HFF-Myc (cell line): ENCODE data around the gene PHF1.
A peak's percentile ranks its signal among the peaks of the same experiment; 100 is the strongest.

Source experiments
- DNase-seq: peaks from one replicate; pipeline ENCODE4 v3.0.0-alpha.2; 2011; ENCODE audit warnings: low read depth; ENCODE audit errors: extremely low read depth
- H3K4me3 ChIP-seq: replicated peaks from 2 replicates; pipeline ENCODE4 v1.5.1; 2011; ENCODE audit warnings: low read depth, mild to moderate bottlenecking, control low read depth, low read length
- TF ChIP-seq, protein P1 (sequence below): IDR thresholded peaks from 2 replicates; pipeline ENCODE4 v1.5.1; 2012; ENCODE audit warnings: mild to moderate bottlenecking, low read depth, low read length, control low read depth; ENCODE audit errors: missing control alignments

PHF1 gene

DNA sequence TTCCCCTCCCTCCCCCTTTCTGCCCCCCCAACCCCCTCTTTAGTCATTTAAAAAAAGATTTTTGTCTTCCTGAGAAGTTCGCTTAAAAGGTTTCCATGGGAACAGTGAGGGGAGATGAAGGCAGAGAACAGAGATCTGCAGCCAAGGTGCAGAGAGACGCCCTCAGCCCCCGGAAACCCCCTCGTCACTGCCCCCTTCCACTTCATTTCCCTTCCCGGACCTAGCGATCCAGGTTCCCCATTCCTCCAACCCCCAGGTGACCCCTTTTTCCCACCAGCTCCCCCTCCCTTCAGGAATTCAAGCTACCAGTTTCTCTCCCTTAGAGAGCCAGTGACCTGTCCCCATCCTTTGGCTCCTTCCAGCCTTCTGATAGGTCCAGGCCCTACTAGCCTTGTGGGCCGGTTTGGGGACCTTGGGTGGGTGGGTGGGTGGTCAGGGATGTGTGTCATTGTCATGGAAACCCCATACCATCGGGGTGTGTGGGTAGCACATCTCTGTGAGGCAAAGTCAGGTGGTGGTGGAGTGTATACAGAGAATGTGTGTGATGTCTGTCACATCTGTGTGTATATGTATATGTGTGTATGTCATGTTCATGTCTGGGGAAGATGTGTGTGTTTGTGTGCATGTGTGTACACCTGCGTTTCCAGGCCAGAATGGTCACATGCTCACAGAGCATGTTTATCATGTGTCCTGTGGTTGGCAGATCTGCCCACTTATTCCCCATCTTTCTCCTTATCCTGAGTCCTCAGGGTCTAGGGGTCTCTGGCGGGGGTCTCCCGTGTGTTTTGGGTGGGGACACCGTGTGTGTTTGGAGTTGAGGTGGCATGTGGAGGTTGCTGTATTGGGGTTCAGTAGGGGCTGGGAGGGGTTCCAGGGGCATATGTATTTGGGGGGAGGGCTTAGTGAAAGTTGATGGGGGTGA is 16.0 kb downstream of the PHF1 start:
- no peak for DNase-seq
- TF ChIP-seq, protein P1, sequence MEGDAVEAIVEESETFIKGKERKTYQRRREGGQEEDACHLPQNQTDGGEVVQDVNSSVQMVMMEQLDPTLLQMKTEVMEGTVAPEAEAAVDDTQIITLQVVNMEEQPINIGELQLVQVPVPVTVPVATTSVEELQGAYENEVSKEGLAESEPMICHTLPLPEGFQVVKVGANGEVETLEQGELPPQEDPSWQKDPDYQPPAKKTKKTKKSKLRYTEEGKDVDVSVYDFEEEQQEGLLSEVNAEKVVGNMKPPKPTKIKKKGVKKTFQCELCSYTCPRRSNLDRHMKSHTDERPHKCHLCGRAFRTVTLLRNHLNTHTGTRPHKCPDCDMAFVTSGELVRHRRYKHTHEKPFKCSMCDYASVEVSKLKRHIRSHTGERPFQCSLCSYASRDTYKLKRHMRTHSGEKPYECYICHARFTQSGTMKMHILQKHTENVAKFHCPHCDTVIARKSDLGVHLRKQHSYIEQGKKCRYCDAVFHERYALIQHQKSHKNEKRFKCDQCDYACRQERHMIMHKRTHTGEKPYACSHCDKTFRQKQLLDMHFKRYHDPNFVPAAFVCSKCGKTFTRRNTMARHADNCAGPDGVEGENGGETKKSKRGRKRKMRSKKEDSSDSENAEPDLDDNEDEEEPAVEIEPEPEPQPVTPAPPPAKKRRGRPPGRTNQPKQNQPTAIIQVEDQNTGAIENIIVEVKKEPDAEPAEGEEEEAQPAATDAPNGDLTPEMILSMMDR, result no peak
- H3K4me3 ChIP-seq, result peak overlapping the region; percentile 55

DNA sequence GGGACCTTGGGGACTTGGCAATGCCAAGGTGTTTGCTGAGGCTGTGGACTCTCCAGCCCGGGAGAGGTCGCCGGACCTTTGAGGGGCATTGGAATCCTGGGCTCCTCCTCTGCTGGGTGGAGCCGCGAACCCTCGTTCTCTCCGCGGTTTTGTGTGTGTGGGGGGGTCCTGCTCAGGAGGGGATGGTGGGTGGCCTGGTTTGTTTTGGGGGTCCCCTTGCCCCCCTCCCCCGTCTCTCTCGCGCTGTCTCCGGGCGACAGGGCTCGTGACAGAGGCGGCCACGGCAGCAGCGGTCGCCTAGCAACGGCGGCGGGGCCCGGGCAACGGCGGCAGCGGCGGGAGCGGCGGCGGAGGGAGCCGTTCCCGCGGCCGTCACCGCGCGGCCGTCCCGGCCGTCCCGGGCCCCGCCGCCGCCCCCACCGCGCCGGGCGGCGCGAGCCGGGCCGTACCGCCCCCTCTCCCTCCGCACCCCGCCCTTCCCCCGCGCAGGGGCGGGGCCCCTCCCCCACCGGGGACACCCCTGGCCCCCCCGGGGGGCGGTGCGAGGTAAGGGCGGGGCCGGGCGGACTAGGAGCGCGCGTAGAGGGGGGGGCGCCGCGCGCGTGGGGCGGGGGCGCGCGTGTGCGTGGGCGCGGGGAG is 16.9 kb downstream of the PHF1 start:
- TF ChIP-seq, protein P1, result no peak
- H3K4me3 ChIP-seq, result peak overlapping the region; percentile 53
- DNase-seq, result no peak

DNA sequence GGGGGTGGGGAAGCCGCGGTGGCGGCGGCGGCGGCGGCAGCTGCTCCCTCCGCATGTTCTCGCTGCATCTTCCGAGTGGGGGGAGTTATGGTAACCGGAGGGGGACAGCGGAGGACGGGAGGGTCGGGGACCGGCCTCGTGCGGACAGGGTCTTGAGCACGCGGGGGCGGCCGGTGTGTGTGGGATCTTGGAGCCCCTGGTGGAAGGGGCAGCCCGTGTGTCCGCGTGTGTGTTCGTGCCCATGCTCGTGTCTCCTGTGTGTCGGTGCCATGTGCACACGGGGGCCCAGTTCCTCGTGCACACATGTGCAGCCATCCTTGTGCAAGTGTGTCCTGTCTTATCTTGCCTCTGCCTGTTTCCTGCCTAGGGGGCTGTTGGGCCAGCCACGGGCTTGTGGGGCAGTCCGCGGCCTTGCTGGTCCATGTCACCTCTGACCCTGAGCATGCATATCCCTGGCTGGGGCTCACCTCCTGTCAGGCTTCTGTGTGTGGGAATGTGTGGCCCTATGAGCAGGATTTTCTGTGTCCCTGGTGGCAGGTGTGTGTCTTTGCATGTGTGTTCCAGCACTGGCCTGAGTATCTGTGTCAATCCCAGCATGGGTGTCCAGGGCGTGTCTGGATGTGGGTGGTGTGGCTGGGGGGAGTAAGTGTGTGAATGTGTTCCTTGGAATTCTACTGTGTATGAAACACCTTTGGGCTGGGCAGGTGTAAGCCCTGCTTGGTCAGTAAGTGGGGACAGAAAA is 17.6 kb downstream of the PHF1 start:
- peak overlapping the region; percentile 53 for H3K4me3 ChIP-seq
- TF ChIP-seq, protein P1, result peak; percentile 32
- DNase-seq, result no peak

DNA sequence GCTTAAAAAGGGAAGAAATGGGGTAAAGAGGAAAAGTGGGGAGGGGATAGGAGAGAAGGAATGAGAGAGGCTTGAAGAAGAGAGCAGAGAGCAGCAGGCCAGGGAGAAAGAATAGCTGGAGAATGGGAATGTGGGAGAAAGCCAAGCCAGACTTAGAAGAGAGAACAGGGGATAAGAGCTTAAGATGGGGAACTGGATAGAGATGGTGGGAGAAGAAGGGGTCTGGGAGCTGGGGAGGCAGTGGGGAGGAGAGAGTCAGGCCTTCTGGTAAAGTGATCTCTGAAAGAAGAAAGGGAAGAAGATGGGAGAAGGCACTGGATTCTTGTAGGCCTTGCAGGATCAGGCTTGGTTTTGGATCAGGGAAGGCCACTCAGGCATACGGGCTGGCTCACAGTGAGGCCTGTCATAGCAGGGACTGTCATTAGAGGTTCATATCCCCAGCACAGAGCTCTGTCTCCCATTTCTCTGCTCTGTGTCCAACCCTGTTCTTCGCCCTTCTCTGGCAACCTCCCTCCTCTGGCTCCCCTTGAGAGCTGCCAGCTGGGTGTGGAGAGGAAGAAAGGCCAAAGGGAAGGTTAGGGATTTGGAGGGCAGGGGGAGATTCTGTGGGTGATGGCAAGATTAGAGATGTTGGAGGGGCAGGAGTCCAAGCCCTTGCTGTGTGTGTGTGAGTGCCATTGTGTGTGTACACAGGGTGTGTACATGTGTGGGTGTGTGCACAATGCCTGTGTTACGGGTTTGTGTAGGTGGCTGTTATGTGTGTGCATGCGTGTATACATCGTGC is 18.3 kb downstream of the PHF1 start:
- TF ChIP-seq, protein P1, result no peak
- peak overlapping the region; percentile 53 for H3K4me3 ChIP-seq
- no peak for DNase-seq

DNA sequence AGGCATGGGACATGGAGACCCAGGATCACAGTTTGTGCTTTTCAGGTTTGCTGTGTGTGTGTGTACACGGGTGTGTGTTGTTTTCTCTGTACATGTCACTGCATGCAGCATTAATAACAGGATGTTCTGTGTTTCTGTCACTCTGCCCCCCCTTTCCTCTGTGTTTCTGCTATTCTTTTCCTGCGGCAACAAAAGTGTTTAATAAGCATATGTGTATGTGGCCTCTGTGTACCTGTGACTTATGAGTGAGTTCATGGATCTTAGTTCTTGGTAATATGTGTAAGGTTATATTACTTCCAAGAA is 18.9 kb downstream of the PHF1 start:
- no peak for DNase-seq
- TF ChIP-seq, protein P1, result no peak
- peak overlapping the region; percentile 53 for H3K4me3 ChIP-seq

DNA sequence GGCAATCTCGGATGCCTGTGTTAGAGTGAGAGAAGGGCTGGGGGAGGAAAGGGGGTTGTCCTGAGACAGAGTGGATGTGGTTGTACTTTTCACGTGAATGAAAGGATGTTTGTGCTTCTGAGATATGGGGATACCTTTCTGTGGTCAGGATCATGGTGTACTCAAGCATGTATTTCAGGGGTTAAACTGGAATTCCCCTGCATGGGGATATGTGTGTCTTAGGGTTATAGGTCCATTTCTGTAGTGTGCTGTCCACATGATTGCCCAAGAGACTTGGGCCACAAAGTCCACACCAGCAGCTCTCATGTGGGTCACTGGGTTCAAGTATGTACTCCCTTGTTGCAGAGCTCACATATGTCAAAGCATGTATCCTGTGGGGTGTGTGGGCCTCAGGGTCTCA is 19.5 kb downstream of the PHF1 start:
- TF ChIP-seq, protein P1, result no peak
- H3K4me3 ChIP-seq, result no peak overlapping the region; the same call in 1 of the 2 replicates
- DNase-seq, result no peak
